Kidney glomerular epithelial cell (primary cell): ENCODE results near the gene LRP1B.
A peak's percentile ranks its signal among the peaks of the same experiment; 100 is the strongest.

ENCODE experiments used
- DNase-seq: peaks from one replicate; lab custom pipeline; 2025; lab: John Stamatoyannopoulos, UW

The LRP1B gene

DNA sequence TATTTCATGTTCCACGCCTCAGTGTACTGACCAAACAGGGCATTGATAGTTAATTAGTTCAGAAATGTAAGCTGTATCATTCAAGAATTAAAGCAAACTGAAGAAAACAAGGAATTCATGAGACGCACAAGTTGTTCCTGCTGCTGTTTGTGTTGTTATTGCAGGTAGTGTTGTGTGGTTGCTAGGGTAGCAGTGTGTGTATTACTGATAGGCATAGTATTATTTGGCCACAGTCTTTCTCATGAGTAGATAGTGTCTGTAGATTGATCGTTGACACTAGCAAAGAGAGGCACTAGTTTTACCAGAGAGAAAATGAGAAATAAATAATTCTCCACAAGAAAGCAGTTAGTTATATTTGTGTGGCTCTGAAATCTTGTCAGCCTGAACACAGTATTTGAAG lies 548.6 kb downstream of the LRP1B start:
- no peak for DNase-seq

DNA sequence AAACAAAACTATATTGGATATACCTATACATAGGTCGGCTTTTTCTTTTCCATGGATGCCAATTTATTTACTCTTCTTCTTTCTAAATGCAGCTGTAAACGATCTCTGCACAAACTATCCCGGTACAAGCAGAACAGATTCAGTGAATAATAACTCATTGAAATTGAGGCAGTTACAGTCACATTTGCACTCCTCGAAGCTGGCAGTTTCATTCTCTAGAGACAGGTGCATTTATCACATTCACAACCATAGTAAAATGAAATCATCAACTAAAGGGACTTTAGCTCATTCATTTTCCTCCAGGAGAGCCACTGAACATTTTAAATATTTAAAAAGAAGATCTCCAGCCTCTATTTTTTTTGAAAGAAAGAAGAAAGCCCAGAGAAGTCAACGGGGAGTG lies 551.7 kb downstream of the LRP1B start:
- DNase-seq: no peak

DNA sequence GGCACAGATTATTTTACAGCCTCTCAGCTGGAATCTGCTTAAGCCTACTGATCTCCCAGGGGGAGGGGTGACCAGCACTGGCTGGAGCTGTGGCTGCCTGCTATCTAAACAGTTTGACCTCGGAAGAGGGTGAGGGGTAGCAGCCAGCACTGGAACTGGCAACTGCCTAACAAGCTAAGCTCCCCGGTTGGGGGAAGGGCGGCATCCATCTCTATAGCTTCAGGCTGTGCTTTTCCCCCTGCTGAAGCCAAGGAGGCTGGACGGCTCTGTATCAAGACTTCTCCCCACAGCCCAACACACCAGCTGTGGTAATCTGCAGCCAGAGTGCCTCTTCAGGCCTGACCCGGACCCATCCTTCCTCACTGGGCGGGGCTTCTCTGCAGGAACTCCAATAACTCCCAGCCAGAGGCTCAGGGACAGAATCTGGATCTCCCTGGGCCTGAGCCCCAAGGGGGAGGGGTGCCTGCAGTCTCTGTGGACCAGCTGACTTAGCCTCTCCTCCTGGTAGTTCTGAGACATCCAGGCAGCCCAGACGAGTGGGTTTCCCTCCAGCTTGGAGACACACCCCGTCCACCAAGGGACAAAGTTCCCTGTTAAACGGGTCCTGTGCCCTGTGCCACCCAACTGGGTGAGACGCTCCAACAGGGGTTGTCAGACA lies 560.2 kb downstream of the LRP1B start:
- no peak for DNase-seq

DNA sequence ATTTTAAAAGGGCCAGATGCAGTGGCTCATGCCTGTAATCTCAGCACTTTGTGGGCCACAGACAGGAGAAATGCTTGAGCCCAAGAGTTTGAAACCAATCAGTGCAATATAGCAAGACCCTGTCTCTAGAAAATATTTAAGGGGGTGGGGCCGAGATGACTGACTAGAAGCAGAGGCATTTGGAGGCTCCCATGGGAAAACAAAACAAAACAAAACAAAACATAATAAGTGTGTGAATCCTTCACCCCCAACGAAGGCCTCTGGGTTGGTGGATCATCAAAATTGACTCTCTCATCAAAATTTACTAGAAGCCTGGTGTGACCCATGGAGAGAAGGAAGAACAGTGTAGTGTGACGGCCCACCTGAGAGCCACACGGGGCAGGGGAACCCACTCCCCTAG lies 560.9 kb downstream of the LRP1B start:
- no peak for DNase-seq

DNA sequence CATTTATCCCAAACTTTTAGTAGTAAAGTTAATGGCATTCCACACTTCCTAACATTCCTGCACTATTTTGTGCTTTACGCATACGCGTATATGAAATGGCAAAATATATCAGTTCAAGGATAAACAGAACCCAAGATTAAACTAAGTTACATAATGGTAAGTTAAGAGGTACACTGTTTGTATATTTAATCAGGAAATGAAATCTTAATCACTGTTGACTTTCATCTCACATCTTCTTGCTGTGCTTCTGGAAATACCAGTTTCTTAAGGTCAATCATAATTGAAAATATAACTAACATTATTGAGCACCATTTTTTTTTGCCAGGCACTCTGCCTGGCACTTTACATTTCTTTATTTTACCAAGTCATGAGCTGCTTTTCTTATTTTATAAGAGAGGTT lies 565.2 kb downstream of the LRP1B start:
- no peak for DNase-seq

DNA sequence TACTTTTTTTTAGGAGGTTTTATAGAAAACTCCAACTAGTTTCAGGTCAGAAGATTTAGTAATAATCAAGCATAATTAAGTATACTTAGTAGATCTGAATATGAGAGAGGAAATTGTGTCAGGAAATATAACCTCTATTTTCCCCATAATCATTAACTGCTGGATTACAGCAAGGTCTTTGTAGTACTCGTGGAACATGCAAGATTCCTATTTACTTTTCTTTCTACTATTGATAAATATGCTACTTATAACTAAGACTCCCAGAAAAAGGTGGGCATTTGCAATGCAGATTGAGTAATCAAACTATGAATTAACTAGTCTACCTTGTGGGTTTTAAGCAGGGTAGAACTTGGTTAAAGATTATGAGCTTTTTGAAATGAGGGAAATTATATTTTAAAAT lies 570.1 kb downstream of the LRP1B start:
- DNase-seq: no peak

DNA sequence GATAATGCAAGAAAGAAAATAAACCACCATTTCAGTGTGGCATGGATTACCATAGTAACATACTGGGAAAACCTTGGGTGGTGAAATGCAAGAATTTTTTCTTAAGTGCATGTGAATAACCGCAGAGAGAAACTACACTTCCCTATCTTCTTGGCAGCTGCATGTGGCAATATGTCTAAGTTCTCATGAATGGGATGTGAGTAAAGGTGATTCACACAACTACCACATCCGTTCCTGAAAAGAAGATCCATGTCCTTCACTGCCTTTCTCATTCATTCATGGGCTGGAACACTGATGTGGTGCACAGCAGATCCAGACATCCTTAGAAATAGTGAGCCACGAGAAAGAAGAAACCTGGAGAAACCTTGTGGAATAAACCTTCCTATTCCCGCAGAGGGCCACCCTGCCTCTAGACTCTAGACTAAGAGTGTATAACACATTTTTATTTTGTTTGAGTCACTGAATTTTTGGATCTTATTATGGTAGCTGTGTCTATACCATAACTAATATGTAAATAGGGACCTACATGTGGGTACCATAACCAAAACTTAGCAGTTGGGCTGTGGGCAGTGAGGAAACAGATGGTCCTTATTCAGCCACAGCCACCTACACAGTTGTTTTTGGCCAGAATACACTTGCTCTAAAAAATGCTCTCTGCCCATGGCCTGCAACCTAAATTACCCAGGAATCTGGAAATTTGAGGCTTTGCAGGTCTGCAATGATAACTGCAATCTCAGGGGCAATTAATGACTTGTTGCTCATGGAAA lies 573.3 kb downstream of the LRP1B start:
- no peak for DNase-seq

DNA sequence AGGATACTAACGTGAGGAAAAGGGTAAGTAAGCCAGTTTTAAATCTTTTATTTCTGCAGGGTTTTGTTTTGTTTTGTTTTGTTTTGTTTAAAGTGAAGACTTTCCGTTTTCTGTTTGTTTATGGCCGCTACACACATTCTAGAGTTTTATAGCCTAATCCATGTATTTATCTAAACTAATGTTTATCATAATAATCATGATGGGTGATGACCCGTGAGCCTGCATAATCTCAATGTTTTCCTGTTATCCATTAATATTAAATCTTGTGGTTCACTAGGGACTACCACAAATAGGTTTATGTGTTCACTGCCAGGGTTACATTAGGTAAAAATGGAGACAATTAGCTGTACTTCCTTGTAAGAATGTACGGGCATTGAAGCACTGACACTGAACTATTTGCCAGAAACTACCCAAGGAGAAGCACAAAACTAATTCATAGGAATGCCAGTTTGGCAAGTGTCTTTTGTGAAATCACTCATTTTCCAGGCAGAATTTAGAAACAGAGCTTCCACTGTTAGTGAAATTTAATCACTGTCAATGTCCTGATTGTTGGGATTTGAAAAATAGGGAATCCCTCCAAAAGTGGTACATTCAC lies 574.8 kb downstream of the LRP1B start:
- no peak for DNase-seq

DNA sequence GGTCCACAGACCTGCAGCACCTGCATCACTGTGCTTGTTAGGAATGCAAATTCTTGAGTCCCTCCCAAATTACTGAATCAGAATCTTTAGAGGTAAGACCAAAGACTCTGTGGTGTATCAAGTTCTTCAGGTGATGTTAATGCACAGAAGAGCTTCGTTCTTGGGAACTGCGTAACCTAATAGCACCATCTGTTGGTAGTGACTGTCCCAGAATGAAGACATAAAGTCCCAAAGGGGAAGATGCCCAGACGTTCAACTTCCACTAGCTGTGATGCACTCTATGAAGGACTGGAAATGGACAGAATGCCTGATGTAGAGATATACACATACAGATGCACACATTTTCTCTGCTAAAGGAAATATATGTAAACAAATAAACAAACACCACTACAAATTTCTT lies 576.0 kb downstream of the LRP1B start:
- DNase-seq: peak; percentile 36

DNA sequence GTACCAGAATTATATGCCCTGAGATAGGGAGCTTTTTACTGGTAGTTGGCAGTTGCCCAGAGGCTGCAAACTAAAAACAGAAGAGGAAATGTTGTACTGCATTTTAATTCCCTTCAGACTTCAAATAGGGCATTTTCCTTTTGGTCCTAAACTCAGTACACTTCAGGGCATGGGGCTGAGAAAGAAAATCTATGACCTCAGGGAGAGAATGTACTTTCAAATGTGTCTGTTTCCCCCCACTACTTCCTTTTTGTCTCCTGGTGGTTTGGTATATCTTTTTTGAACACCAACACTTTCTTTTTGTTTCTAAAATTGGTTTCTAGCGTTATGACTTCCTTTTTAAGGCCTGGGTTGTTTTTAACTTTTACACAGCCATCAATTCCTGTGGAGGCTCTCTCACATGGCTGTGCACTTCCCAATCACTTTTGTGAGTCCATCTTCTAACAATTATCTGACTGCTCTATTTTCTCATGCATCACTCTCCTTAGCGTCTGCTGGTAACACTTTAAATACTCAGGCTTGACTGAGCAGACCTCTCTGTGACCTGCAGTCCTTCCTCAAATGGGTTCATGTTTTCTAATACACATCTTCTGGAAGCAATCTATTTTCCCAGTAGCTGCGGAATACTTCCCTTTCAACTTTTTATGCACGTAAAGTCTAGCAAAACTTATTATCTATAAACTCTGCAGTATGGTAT lies 596.0 kb downstream of the LRP1B start:
- no peak for DNase-seq

DNA sequence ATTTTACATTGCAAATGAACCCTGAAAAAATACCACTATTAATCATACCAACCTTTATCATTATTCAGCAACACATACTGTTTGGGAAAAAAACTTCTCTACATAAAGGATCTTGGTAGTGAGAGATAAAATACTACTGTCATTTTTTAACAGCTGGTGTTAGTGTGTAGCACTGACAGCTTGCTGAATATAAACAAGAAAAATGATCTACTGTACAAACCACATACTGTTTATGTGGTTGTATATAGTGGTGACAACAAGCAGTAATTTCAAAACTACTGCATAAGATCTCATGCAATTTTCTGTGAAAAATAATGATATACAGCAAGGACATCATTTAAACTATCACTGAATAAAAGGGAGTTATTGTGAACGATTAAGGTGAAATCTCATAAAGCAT lies 601.2 kb downstream of the LRP1B start:
- DNase-seq: no peak

DNA sequence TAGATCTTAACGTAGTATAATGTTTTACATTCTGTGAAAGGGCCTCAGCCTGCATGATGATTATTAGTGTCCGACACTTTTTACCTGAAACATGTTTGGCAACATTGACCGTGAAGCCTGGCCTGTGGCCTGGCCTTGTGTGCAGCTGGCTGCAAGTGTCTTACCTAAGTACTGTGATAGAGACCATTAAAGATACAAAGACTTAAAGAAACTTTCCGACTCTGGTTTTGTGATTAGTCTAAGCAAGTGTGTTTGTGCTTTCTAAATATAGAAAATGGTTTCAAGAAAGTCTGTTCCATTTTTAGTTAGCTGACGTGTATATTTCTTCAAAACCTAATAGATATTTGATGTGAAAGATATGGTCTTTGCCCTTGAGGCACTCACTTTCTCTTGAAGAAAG lies 601.8 kb downstream of the LRP1B start:
- DNase-seq: no peak

DNA sequence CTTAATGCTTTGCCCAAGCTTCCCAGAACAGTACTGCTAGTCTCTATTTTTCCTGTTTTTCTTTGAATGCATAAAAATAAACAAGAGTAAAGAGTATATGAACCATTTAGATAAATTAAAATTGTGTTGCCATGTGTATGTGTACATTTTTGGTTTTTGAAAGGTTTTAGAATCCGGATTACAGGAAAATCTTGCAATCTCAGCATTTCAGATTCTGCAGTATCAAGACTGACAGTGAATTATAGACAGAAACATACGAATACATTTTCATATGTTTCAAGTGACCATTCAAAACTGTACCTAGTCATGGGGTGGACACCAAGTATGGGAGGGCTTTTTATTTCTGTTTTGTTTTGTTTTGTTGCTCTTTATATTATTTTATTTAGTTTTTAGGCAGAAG lies 604.1 kb downstream of the LRP1B start:
- DNase-seq: no peak

DNA sequence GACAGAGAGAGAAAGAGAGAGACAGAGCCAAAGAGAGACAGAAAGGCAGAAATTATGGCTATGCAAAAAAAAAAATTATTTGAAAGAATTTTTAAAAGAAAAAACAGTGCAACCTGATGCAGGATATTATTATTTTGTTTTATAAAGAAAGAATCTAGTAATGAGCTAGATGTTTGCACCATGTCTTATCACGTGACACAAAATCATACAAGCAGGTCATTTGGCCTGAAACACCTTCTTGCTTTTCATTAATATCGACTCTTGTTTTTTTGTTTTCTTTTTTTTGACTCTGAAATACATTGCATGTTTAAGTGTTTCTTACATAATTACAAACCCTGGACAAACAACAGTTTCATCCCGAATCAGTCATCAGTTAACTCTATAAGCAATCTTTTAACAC lies 606.0 kb downstream of the LRP1B start:
- DNase-seq: no peak

DNA sequence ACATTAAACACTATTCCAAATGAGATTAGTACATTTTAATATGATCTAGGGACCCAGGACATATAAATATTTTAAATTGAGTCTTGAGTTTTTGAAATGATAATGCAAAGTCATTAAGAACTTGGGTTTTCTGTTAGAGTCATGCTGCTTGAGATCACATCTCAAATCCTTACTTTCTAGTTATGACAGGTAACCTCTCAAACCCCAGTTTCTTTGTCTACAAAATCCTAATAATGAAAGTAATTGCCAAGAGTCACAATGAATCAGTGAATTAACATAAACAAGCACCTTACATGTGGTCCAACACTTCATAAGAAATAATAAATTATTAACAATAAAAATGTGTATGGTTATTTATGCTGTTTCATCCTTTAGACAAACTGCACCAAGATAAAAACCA lies 607.6 kb downstream of the LRP1B start:
- no peak for DNase-seq

DNA sequence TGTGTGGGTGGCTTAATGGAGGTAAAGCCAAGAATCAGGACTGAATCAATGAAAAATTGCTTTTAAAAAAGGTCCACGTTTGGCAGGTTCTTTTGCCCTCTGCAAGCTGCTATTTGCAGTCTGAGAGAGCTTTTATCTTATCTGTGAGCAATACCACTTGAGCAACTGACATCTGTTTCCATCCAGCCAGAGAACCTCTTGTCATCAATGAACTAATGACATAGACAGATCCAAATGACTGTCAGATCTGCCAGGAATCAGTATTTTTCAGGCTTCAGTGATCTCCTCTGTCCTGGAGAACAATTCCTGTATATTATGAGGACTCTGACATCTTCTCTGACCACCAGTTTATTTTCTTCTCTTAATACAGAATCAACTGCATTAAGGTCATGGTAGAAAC lies 608.1 kb downstream of the LRP1B start:
- DNase-seq: no peak

DNA sequence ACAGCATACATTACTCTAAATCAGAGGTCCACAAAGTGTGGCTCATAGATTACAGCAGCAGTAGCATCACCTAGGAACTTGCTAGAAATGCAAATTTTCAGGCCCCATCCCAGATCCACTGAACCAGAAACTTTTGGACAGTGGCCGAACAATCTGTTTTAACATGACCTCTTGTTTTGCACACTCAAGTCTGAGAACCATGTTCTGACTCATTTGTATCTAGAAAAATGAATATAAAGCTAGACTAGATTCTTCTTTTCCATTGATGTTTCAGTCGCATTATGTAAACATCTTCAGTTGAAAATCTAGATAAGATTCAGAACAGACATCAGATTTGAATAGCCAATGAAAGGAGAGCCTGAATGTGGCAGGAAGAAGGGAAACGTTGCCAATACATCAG lies 608.8 kb downstream of the LRP1B start:
- DNase-seq: no peak

DNA sequence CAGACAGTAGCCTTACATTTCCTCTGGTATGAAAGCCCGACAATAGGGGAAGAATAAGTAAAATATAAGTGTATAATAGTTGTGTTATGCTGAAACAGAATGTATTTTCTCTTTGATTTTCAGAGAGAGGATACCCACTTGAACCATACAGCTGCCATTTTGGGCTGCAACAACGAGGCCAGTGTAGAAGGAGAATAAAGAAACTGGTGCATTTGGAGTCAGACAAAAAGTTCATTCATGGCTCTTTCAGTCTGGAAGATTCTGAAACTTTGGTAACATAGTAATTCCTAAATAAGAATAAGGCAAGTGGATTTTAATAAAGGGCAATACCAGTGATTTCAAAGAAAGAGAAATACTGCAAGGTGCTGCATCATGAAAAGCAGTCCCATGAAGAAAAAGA lies 610.9 kb downstream of the LRP1B start:
- DNase-seq: no peak

DNA sequence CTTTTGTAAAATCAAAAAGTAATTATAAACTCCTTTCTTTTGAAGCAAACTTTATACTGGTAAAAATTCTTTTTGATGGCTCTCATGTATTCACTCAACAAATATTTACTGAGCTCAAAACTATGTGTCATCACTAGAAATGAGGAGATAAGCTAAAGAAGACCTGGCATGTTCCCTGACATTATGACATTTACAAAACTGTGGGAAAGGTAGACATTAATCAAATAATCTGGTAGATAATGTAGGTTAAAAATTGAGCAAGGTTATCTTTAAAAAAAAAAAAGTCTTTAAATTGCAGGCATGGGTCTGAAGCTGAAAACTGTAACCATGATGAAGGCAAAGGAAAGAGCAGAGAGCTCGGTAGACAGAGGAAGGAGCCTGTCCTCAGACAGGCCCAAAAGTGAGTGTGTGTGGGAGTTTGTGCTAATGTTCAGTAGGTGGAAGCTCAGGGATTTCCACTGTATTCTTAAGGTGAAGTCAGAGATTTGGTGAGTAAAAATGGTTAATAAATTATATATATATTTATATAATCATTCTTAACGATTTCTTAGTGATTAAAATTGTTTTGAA lies 612.9 kb downstream of the LRP1B start:
- DNase-seq: no peak

DNA sequence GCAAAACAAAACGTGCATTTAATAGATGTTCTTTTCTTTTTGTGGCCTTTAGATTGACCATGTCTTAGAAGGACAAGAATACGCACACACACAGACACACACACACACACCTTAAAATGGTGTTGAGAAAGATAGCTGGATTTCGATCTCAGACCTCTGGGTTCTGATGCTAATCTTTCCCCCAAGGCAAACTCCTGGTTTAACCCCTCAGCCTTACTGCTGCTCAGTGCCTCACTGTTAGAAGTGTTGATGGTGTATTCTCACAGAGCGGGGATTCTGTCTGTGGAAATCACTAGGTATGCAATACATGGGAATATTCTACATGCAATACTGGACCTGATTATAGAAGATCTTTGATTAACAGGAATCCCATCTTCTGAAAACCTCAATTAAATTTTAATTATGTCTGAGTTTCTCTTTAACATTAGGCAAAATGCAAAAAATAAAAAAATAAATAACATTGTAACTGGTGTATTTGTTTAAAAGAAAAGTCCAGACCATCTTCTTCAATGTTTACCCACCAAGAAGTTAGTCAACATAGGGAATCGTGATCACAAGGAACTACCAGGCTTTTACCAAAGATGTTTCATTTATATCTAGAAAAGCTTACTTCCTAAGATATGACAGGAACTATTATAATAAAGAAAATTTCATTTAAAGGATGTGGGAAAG lies 613.5 kb downstream of the LRP1B start:
- DNase-seq: no peak

DNA sequence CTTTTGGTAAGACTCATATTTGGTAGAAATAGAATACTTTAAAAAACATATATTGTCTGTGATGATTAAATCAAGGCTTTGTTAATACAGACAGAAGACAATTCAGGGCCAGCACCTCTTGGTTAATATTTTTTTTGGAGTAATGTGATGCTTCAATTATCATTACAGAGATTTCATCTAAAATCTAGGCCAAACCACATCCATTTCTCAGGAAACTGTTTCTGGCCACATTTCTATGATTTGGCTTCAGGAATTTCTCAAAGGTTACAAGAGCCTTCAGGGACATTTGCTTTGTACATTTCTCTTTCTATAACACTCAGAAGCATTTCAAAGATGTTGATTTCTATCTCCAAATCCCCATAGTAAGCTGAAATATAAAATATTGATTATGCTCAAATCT lies 614.9 kb downstream of the LRP1B start:
- DNase-seq: no peak

DNA sequence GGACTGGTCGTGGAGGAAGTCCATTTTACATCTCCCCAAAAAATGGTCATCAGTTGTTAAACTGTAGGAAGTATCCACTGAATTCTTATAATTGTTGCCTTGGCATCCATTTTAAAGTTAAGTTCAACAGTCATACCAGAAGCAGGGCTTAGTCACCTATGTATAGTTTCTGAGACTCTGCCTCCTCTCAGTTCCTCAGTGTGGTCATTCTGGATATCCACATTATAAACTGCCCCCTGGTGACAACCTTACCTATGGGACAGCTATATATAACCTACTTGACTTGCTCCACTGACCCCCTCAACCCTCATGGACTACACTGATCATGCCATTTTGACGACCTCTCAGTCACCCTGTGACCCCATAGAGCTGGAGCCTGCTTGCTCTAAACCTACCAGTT lies 617.0 kb downstream of the LRP1B start:
- DNase-seq: no peak
